ENCODE measurements around the gene ATP9B.
A peak's percentile ranks its signal among the peaks of the same experiment; 100 is the strongest.

ATP9B gene

DNA sequence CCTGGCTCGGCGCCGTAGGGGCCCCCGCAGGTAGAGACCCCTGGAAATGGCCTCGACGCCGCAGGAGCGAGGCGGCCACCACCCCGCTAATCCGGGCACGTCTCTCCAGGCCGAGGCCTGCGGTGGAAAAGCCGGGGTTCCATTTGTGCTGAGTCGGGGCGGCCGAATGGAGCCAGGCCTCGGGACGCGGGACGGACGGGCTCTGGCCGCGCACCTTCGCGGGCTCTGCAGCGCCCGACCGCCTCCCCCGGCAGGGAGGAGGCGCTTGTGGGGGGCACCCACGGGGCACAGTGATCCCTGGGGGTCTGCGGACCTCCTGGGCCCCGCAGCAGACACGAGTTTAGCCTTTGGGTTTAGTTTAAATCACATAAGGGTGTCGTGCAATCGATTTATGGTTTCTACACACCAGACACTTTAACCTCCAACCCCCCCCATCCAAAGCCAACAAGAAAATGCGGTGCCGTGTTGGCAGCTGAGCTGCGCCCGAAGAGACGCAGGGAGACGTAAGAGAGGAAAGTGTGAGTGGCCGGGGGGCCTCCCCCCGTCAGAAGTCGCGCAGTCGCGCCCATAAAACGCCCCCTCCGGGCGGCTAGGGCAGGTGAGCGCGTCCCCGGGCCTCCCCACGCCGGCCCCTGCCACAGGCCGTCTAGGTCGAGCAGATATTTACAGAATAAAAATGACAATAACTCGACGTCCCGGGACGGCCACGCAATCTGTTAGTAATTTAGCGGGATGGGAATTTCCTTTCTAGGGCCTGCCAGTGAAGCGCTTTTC, 325.5 kb downstream of the ATP9B start:
- peak; percentile 68 to 78 (median 74) for DNase-seq (ENCODE audit: low read depth in 2 of 3, low spot score in 1 of 3)

DNA sequence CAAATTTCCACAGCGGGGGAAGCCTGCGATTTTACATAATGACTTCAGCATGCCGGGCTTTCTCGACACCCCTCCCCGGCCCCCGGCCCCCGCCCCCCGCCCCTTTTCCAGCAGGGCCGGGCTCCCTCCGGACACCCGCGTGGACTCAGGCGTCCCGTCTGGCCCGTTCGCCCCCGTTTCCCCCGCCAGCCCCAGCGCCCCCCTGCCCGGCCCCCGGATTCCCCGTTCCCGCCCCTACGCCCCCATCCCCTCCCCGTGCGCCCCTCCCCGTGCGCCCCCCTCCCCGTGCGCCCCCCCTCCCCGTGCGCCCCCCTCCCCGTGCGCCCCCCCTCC, 326.1 kb downstream of the ATP9B start:
- no peak for DNase-seq (ENCODE audit: low read depth in 2 of 3, low spot score in 1 of 3)

DNA sequence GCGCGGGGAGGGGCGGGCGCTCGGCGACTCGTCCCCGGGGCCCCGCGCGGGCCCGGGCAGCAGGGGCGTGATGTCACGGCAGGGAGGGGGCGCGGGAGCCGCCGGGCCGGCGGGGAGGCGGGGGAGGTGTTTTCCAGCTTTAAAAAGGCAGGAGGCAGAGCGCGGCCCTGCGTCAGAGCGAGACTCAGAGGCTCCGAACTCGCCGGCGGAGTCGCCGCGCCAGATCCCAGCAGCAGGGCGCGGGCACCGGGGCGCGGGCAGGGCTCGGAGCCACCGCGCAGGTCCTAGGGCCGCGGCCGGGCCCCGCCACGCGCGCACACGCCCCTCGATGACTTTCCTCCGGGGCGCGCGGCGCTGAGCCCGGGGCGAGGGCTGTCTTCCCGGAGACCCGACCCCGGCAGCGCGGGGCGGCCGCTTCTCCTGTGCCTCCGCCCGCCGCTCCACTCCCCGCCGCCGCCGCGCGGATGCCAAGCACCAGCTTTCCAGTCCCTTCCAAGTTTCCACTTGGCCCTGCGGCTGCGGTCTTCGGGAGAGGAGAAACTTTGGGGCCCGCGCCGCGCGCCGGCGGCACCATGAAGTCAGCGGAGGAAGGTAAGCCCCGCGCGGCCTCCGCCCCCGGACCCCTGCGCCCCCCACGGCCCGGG, 326.7 kb downstream of the ATP9B start, which contains the start of gene NFATC1:
Gene NFATC1 (plus strand): TSS at position 170 of the 644 bp plus-strand sequence. CDS start 295 bp downstream, at position 465.
- peak; percentile 78 to 87 (median 82) for DNase-seq (ENCODE audit: low read depth in 2 of 3, low spot score in 1 of 3)

DNA sequence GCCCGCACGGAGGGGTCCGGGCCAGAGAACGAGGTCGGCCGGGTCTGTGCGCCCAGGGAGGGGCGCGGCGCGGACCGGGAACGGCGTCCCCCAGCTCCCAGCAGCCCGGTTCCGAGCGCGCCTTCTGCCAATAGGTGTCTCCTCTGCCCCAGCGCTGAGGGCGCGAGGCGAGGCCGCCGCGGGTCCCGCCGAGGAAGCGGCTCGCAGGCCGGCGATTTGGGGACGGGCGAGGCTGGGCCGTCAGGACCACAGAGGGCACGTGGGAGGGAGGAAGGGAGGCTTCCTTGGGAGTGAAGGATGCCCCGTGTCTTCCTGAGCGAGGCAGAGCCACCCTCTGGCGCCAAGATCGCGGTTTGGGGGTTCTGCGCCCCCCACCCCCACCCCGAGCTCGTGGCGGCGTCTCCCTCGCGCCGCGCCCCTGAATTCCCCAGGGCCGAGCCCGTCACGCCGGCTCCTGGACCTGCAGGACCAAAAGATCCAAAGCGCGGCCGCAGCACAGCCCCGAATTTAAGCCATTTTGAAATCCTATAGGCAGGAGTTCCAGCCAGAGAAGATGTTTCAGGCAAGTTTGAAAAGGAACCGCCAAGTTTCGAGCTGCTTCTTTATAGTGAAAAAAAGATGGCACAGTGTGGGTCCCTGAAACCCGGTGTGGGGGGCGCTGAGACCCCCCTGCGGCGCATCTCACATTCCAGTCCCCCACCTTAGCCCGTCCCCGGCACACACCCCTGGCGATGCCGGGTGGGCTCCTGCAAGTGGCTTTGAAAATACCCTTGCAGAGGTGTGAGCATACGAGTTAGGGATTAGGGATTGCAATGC, 327.4 kb downstream of the ATP9B start:
- no peak for DNase-seq (ENCODE audit: low read depth in 2 of 3, low spot score in 1 of 3)

DNA sequence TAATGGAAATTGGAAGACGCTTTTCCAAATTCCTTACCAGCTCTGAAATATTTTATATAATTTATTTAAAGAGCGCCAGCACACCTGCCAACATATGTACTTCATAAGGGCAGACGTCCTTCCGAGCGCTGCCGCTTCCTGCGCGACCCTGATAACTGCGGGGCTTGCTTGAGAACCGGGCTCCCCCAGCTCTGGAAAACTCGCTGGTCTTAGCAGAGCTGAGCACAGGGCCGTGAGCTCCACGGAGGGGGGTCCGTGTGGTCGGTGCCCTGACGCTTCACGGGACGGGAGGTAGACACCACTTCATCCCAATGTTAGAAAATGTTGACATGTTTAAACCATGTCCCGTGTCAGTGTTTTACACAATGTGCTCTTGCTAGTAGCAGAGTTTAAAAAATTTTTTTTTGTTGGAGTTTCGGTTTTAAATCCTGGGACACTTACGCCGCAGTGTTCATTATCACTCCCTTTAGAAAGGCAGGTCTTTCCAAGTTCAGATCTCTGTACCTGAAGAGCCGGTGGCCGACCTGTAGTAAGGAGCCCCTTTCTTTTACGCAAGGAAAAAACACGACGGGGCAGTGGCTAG, 328.1 kb downstream of the ATP9B start:
- DNase-seq (ENCODE audit: low read depth in 2 of 3, low spot score in 1 of 3), result no peak

DNA sequence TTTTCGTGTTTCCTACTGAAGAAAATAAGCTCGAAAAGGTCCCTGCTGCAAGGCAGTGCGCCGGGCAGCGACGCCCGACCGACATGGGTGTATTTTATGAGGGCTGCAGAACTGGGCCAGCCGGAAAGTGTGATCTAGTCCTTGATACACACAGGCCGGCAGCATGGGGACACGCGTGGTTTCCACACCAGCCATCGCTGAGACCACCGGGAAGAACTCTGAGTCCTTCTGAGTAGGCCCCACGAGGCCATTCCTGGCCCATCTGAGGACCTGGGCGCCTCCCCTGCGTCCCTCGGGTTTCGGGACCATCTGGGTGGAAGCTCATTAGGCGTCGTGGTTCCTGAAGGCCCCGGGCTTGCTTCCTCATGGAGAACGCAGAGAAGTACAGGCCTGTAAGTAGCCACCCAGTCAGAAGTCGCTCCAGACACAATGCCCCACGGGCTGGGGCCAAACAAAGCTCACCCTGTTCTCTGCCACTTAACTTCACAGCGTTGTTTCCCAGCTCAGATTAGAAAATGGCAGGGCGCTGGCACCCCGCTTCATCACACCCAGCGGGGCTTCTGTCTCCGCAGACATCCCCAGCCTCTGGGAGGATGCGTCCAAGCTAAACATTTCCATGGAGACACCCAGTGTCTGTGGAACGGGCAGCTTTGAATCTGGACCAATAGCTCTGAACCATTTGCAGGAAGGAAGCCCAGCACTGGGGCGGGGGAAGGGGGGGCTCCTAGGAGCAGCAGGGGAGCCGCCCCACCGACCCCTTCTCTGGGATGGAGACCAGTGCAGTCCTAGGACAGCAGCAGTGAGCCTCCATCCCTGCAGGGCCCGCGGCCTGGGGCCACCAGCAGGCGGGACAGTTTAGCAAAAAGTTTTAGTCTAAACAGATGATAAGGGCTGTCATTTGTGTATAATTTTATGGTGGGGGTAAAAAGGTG, 328.9 kb downstream of the ATP9B start:
- DNase-seq (ENCODE audit: low read depth in 2 of 3, low spot score in 1 of 3), result no peak

DNA sequence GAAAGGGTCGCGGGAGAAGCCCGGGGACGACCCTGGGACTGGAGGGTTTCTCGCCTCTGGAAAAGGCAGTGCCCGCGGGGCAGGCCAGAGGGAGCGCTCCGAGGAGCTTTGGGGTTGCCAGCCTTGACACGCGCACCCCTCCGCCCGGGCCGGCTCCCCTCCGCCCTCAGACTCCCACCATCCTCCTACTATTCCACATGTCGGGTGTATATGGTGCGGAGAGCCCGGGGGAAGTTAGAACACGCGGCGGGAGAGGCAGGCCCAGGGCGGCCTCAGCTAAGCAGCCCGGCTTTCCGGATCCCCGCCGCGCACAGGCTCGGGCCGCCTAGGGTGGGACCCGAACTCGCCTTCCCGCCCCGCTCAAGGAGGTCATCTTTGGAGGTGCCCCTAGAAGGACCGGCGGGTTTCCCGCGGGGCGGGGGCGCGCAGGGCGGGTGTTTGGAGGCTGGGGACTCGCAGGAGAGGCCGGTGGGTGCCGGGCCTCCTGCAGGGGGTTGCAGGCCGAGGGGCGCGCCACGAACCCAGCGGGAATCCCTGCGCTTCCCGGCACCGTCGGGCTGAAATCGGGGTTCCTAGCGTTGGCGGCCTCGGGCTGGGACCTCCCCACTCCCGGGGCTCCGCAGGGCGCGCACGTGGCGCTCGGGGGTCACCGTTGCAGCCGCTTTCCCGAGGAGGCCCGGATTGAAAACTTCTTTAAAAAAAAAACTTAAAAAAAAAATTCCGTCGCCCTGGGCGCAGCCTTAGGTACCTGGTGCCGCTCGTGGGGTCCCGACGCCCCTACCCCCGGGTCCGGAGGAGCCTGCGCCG, 330.3 kb downstream of the ATP9B start:
- no peak for DNase-seq (ENCODE audit: low read depth in 2 of 3, low spot score in 1 of 3)

DNA sequence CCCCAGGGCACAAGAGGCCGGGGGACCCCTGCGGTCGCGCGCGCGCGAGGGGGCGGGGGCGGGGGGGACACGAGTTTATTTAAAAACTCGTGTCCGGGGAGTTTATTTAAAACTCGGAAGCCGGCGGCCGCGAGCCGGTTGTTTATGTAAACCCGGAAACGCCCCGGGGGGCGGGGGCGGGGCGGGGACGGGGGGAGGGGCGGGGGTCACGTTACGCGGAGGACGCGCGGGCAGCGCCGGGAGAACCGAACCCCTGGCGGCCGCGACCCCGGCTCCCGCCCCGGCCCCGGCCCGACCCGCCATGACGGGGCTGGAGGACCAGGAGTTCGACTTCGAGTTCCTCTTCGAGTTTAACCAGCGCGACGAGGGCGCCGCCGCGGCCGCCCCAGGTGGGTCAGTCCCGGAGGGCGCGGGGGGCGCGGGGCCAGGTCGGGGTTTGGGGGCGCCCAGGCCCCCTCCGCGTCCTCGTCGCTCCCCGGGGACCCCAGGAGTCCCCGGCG, 330.9 kb downstream of the ATP9B start:
- DNase-seq (ENCODE audit: low read depth in 2 of 3, low spot score in 1 of 3), result peak in 1 of 3 donors; percentile 52

DNA sequence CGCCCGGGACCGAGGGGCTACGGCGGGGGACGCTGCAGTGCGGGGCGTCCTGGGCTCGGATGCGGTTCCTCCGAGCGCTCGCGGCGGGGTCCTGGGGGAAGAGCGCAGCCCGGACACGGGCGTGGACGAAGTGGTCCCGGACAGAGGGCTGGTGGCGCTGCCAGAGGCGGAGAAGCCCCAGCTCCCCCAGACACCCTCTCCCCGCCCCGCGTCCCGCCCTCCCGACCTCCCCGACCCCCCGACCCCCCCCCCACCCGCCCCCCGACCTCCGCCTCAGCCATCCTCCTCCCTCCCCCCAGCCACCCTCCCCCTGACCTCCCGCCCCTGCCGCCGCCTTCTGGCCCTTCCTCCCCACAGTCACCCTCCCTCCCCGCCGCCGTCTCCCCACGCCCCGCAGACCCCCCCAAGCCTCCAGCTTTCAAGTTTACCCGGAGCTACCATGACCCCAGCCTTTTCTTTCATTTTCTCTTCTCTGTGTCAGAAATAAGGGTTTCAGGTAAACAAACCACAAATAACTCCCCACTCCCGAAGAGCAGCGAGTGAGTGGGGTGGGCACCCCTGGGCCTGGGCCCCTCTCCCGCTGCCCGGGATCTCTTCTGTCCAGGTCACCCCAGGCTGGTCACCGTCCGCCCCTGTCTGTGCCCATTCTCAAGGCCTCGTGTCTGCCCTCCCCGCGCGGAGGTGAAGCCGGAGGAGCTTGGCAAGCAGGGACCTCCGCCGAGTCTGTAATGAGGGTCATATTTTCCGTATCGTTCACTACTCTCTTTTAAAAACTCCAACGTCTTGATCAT, 331.6 kb downstream of the ATP9B start:
- no peak for DNase-seq (ENCODE audit: low read depth in 2 of 3, low spot score in 1 of 3)

DNA sequence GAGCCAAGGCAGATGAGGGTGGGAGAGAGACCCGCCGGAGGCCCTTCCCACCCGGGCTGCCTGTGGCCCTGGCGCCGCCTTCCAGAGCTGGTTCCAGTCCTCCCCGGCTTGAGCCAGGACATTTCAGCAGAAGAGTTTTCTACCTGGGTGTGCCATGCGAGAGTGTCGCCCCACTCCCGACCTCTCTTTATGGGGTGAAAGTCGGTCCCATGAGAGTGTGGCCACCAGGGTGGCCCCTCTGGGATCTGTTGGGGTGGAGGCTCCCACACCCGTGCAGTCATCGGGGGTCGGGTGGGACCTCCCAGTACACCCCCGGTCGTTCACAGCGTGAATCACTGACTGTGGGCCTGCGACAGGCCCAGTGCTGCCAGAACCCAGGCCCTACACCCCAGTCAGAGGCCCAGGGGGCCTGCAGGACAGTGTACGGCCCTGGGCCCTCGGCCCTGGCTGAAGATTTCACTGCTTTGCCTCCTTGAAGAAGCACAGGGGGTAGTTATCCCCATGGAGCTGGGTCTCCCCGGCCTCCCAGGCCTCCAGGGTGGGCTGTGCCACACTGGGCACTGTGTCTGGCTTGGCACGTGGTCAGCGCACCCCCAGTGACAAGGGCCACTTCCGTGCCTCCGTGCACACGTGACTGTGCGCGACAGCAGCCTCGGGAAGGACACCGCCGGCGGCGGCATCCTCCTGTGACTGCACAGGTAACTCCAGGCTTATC, 332.5 kb downstream of the ATP9B start:
- DNase-seq (ENCODE audit: low read depth in 2 of 3, low spot score in 1 of 3), result no peak

DNA sequence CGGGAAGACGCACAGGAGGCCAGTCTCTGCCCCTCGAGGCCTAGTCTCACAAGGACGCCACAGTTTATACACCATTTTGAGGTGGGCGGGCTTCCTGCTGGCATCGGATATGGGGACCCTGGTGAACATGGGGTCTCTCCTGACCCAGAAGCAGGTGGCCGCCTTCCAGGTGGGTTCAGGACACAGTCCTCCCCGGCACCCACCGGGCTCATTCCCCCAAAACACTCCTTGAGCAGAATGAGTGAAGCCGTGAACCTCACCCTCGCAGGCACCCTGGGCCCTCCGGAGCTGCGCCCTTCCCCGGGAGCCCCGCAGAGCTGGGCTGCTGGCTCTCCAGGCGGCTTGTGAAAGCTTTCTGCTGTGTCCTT, 333.0 kb downstream of the ATP9B start:
- DNase-seq (ENCODE audit: low read depth in 2 of 3, low spot score in 1 of 3), result no peak

DNA sequence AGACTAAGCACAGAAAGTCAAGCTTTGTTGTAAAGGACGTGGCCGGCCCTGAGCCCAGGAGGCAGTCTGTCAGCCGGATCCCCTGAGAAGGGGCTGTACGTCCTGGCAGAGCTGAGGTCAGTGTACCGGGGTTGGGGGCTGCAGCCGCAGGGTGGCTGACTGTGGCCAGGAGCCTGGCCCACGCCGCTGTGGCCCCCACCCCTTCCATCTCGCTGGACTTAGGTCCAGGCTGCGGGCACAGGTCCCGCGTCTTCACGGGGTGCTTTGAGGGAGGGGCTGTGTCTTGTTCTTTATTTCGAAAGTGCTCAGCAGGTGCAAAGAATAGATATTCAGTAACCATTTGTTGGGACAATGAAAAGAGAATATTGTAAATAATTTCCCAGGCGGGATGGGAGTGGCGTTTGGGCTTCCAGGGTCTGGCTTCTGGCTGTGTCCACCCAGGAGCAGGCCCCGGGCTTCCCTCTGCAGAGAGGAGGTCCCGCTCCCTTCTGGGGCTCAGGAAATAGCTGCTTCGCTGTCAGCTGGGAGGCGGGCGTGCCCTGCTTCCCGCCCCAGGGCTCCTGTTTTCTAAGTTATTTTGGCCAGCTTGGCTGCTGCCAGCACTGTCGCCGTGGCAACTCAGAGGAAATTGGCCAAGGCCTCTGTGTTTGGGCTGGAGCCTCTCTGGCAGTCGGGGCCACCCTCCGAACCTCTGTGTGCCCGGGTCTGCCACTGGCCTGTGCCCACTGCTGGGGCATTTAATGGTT, 334.0 kb downstream of the ATP9B start:
- no peak for DNase-seq (ENCODE audit: low read depth in 2 of 3, low spot score in 1 of 3)

DNA sequence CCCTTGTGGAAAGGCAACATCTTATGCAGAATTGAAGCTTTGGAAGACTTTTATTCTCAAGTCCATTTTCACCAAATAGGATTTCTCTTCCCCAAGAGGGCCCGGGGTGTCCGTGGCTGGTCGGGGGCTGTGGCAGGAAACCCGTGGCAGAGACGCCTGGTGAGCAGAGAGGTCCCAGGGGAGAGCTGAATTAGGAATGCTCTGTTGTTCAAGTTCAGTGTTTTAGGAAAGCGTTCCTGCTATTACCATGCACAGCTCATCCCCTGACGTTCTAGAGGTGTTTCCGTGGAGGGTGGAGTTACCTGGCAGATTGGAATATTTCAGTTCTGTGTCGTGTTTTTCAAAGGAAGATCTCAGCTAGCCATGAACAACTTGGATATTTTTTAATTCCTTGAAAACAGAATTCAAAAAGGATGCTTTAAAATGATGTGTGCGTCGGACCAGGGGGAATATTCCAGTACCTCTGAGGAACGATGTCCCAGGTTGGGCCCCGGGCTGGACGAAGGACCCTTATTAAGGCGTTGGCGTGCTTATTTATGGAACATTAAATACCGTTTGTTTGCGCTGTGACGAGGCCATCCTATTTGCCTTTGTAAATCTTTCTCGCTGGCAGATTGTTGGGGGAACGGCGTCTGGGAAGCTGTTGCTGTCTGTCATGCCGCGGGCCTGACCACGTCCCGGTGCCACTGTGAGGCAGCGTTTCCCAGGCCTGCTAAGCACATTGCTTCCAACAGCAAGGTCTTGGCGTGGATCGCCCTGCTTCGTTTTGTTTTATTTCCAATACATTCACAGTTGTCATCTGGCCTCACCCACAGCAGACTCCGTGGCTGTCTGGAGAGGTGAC, 334.8 kb downstream of the ATP9B start:
- no peak for DNase-seq (ENCODE audit: low read depth in 2 of 3, low spot score in 1 of 3)

DNA sequence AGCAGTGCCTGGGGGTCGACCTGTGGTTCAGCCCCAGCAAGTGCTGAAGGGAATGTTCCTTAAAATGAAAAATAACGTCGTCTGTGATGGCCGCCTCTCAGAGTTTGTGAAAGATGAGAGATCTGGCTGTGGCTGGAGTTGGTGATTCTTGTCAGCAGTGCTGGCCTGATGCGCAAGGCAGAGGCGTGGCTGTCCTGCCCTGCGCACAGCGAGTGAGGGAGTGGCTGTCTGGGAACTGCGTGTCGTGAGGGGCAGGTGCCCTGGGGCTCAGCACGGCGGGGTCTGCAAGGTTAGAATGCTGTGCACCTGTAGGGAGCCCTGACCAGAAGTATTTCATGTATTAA, 335.3 kb downstream of the ATP9B start:
- DNase-seq (ENCODE audit: low read depth in 2 of 3, low spot score in 1 of 3), result no peak

DNA sequence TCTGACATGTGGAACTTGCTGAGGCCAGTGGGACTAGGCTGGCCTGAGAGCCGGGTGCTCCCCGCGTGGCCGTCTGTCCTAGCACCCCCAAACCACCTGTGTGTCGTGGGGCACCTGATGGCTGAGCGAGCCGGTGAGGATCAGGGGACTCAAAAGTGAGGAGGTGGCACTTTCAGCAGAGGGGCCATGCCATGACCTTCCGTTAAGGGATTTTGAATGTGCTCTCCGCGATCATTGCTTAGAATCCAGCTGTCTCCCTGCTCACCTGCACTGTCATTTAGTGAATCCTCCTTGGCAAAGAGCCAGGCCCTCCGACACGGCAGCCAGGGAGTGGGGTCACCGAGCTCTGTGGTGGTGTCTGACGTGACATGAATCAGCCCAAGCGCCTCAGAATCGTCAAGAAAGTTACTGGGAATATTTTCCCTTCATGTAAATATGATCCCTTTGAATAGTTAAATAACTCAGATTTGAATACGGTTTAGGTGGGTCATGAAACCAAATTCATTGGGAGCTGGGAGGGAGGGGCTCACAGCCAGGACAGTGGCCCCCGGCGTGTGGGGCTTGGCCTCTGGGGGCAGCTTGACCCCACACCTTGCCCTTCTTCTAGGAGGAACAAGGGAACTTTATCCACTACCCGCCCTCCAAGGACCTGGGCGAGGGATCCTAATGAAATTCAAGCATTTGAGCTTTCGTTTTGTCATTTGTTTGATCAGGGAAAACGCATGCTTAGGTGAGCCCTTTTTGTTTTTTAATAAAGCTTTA, 336.0 kb downstream of the ATP9B start:
- peak in 2 of 3 donors; percentile 65 to 76 for DNase-seq (ENCODE audit: low read depth in 2 of 3, low spot score in 1 of 3)
